Thyroid gland (tissue), 4 donors: ENCODE data around the gene AFAP1L1.

Experiments
- CTCF ChIP-seq, 6 experiments: fragments of 200-600 bp in 3 of 6; fragments of 450-650 bp in 3 of 6; sonication (generic) in 3 of 6; IDR thresholded peaks; one replicate each; pipeline ENCODE4 v1.5.1; 2016 to 2019; ENCODE audit warnings: antibody characterized with exemption in 6 of 6, mild to moderate bottlenecking in 2 of 6, inconsistent platforms in 1 of 6, moderate library complexity in 1 of 6
- POLR2A ChIP-seq, 2 donors: fragments of 450-650 bp; IDR thresholded peaks; one replicate each; pipeline ENCODE4 v1.6.1; 2017; ENCODE audit warnings: antibody characterized with exemption in 2 of 2, mild to moderate bottlenecking in 2 of 2, moderate library complexity in 1 of 2

GRCh38 chr5:149383399-149383798 is 111.7 kb downstream of the AFAP1L1 start:
- TF ChIP-seq CTCF (IDR thresholded peaks at IDR 0.05) (no peak), POLR2A (IDR thresholded peaks at IDR 0.05) (no peak)
